Mesendoderm (in vitro differentiated cells): ENCODE results near the gene CHCHD6.
A peak's percentile ranks its signal among the peaks of the same experiment; 100 is the strongest.

Source experiments
- DNase-seq: peaks from one replicate; pipeline ENCODE4 v3.0.0; 2013
- H2AK5ac ChIP-seq: 2 replicates; pipeline ENCODE4 v1.6.1; 2013; ENCODE audit warnings: low read length, inconsistent platforms
- H2BK120ac ChIP-seq: 2 replicates; pipeline ENCODE4 v1.6.1; 2013; ENCODE audit warnings: low read depth, mild to moderate bottlenecking, low read length, moderate library complexity, mixed read lengths
- H2BK15ac ChIP-seq: replicated peaks from 2 replicates; pipeline ENCODE4 v1.6.1; 2013; ENCODE audit warnings: low read depth, mild to moderate bottlenecking, moderate library complexity
- H2BK5ac ChIP-seq: 2 replicates; pipeline ENCODE4 v1.6.1; 2013; ENCODE audit warnings: low read length, inconsistent platforms
- H3K18ac ChIP-seq: 2 replicates; pipeline ENCODE4 v1.6.1; 2013; ENCODE audit warnings: mild to moderate bottlenecking, low read length, mixed read lengths
- H3K23ac ChIP-seq: one replicate; pipeline ENCODE4 v1.6.1; 2013; ENCODE audit warnings: low read length
- H3K27ac ChIP-seq: 2 replicates; pipeline ENCODE4 v1.5.1; 2013; ENCODE audit warnings: low read depth, mild to moderate bottlenecking, inconsistent platforms, low read length, moderate library complexity
- H3K27me3 ChIP-seq: 2 replicates; pipeline ENCODE4 v1.6.1; 2013; ENCODE audit warnings: low read length, control low read depth, mild to moderate bottlenecking, inconsistent platforms; ENCODE audit not compliant: insufficient read depth, poor library complexity
- H3K36me3 ChIP-seq: 2 replicates; pipeline ENCODE4 v1.6.1; 2013; ENCODE audit warnings: low read length, inconsistent platforms; ENCODE audit not compliant: control insufficient read depth, insufficient read depth
- H3K4ac ChIP-seq: one replicate; pipeline ENCODE4 v1.6.1; 2013; ENCODE audit warnings: low read depth, mild to moderate bottlenecking, low read length, moderate library complexity
- H3K4me1 ChIP-seq: 2 replicates; pipeline ENCODE4 v1.6.1; 2013; ENCODE audit warnings: low read depth, low read length, inconsistent platforms; ENCODE audit not compliant: control insufficient read depth
- H3K4me2 ChIP-seq: 2 replicates; pipeline ENCODE4 v1.6.1; 2013; ENCODE audit warnings: low read length
- H3K4me3 ChIP-seq: 2 replicates; pipeline ENCODE4 v1.5.1; 2013; ENCODE audit warnings: mild to moderate bottlenecking, low read length
- H3K56ac ChIP-seq: one replicate; pipeline ENCODE4 v1.6.1; 2013; ENCODE audit warnings: low read length
- H3K79me1 ChIP-seq: 2 replicates; pipeline ENCODE4 v1.6.1; 2013; ENCODE audit warnings: low read length, inconsistent platforms
- H3K79me2 ChIP-seq: 2 replicates; pipeline ENCODE4 v1.6.1; 2013; ENCODE audit warnings: mild to moderate bottlenecking, low read length; ENCODE audit not compliant: control insufficient read depth, insufficient read depth
- H3K9ac ChIP-seq: 2 replicates; pipeline ENCODE4 v1.6.1; 2013; ENCODE audit warnings: low read length, inconsistent platforms
- H4K5ac ChIP-seq: one replicate; pipeline ENCODE4 v1.6.1; 2013; ENCODE audit warnings: low read length
- H4K8ac ChIP-seq: one replicate; pipeline ENCODE4 v1.6.1; 2013; ENCODE audit warnings: low read depth, mild to moderate bottlenecking, control low read depth, low read length, moderate library complexity
- WGBS: extraction: QIAGEN DNeasy Blood & Tissue Kit; methylation state at CpG from one replicate; pipeline ENCODE4 v1.1.7; 2013; ENCODE audit warnings: low lambda C conversion rate, missing lambda C conversion rate; ENCODE audit not compliant: insufficient coverage; ENCODE audit errors: extremely low coverage; 5-methylcytosine and 5-hydroxymethylcytosine counted together

Gene CHCHD6

DNA sequence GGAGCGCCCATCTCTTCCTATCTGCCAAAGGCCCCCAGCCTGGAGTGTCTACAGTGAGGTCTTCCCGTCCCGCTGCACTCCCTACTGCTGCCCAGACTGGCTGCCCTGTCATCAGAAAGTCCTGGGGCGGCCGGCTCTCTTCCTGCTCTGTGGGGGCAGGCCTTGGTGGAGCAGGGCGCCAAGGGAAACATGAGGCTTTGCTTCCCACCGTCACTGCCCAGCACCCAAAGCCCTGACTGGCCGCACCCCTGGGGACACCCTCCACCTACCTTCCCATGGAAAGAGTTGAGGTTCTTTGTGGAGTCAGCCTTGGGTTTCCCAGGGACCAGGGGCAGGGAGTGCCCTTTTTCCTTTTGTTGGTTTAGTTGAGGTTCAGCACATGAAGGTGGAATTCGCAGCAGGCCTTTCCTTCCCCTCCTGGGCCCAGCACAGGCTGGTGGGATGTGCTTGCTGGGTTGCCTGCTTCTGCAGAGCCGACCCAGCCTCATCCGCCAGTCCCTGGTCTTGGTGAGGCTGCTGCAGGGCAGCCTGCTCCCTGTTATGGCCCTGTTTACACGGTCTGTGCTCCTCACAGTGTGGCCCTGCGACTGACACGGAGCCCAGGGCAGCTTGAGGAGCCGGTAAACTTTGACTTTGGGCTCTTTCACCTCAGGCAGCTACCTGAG lies 227.0 kb downstream of the CHCHD6 start:
- no peak overlapping the region for H4K5ac ChIP-seq
- H3K4me2 ChIP-seq = no peak overlapping the region
- no peaks in the 10 kb centered on the region for H3K27me3 ChIP-seq
- no peak for DNase-seq
- no peak overlapping the region for H3K4me3 ChIP-seq
- no peak overlapping the region for H3K27ac ChIP-seq
- no peak overlapping the region for H2BK15ac ChIP-seq
- no CpG with 5 or more reads among the region's 15 CpGs for WGBS
- peaks cover 4% of the 10 kb centered on the region for H3K4me1 ChIP-seq
- no peak overlapping the region for H3K56ac ChIP-seq
- H3K9ac ChIP-seq = no peak overlapping the region
- H2AK5ac ChIP-seq = no peak overlapping the region
- H4K8ac ChIP-seq = no peak overlapping the region
- no peak overlapping the region for H2BK120ac ChIP-seq
- H2BK5ac ChIP-seq = no peak overlapping the region
- no peaks in the 10 kb centered on the region for H3K36me3 ChIP-seq
- H3K79me2 ChIP-seq = no peaks in the 10 kb centered on the region
- no peak overlapping the region for H3K23ac ChIP-seq
- H3K4ac ChIP-seq = no peak overlapping the region
- no peaks in the 10 kb centered on the region for H3K79me1 ChIP-seq
- H3K18ac ChIP-seq = no peak overlapping the region

DNA sequence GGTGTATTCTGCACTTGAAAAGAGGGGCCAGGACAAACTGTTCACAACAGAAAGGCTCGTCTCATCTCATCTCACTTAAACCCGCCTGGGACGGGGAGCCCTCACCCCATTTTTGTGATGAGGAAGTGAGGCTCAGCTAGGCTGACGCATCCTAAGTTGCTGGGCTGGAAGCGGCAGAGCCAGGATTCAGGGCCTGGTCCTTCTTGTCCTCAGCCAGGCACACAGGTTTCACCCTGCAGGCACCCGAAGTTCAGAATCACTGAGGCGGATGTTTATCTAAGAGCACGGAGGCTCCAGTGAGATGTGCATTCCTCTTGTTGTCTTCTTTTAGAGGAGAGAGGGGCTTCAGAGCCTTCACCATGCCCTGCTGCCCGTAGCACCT lies 227.8 kb downstream of the CHCHD6 start:
- no peaks in the 10 kb centered on the region for H3K79me2 ChIP-seq
- no peak overlapping the region for H4K5ac ChIP-seq
- H2BK5ac ChIP-seq = no peak overlapping the region
- no peak overlapping the region for H3K27ac ChIP-seq
- no peaks in the 10 kb centered on the region for H3K27me3 ChIP-seq
- no peak overlapping the region for H2AK5ac ChIP-seq
- H3K4me2 ChIP-seq = no peak overlapping the region
- no peaks in the 10 kb centered on the region for H3K79me1 ChIP-seq
- no peak overlapping the region for H3K23ac ChIP-seq
- no peaks in the 10 kb centered on the region for H3K36me3 ChIP-seq
- no peak overlapping the region for H3K4ac ChIP-seq
- H4K8ac ChIP-seq = no peak overlapping the region
- no peak overlapping the region for H2BK120ac ChIP-seq
- no CpG with 5 or more reads among the region's 9 CpGs for whole genome bisulfite sequencing
- no peak overlapping the region for H3K4me3 ChIP-seq
- peaks cover 4% of the 10 kb centered on the region for H3K4me1 ChIP-seq
- DNase-seq = no peak
- no peak overlapping the region for H2BK15ac ChIP-seq
- H3K56ac ChIP-seq = peak overlapping the region; percentile 25
- no peak overlapping the region for H3K9ac ChIP-seq
- no peak overlapping the region for H3K18ac ChIP-seq

DNA sequence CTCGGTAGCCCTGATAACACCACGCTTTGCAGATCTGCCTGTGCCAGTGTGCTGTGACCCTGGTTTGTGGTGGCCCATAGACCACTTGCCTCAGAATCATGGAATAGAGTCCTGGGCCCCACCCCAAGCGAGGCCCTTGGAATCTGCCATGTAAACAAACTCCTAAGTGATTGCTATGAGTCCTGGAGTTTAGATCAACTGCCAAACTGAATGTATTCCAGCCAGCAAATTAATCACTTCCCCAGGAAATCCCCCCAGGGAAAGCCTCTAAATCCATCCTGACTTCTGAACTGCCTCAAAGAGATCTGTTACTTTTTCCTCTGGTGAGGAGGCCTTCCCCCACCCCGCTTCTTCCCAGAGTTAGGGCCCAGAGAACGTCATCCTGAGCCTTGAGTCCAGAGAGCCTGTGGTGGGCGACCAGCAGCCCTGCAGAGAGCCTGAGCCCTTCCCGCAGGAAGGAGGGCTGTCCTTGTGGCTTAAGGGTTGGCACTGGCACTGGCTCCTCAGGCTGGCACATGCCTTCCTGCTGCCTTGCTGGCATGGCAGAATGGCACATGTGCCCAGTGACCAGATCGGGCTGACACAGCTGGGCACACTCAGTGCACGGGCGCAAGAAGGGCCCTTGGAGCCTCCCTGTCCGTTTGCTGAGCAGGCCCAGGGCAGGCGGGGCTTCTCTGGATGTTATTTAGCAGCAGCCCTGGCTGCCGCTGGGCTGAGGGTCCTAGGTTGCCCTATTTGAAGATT lies 228.3 kb downstream of the CHCHD6 start:
- DNase-seq = no peak
- peak overlapping the region; percentile 76 for H2BK5ac ChIP-seq
- H3K4me1 ChIP-seq = peaks cover 4% of the 10 kb centered on the region
- no peaks in the 10 kb centered on the region for H3K27me3 ChIP-seq
- H3K23ac ChIP-seq = no peak overlapping the region
- no peak overlapping the region for H2BK120ac ChIP-seq
- H3K27ac ChIP-seq = no peak overlapping the region
- H4K5ac ChIP-seq = no peak overlapping the region
- H3K4ac ChIP-seq = no peak overlapping the region
- H3K79me2 ChIP-seq = no peaks in the 10 kb centered on the region
- H3K18ac ChIP-seq = no peak overlapping the region
- H3K4me3 ChIP-seq = no peak overlapping the region
- no peak overlapping the region for H3K4me2 ChIP-seq
- H3K56ac ChIP-seq = peak overlapping the region; percentile 70
- H3K79me1 ChIP-seq = no peaks in the 10 kb centered on the region
- H3K9ac ChIP-seq = no peak overlapping the region
- H4K8ac ChIP-seq = no peak overlapping the region
- H3K36me3 ChIP-seq = no peaks in the 10 kb centered on the region
- H2AK5ac ChIP-seq = peak overlapping the region; percentile 64
- whole genome bisulfite sequencing = no CpG with 5 or more reads among the region's 13 CpGs
- no peak overlapping the region for H2BK15ac ChIP-seq

DNA sequence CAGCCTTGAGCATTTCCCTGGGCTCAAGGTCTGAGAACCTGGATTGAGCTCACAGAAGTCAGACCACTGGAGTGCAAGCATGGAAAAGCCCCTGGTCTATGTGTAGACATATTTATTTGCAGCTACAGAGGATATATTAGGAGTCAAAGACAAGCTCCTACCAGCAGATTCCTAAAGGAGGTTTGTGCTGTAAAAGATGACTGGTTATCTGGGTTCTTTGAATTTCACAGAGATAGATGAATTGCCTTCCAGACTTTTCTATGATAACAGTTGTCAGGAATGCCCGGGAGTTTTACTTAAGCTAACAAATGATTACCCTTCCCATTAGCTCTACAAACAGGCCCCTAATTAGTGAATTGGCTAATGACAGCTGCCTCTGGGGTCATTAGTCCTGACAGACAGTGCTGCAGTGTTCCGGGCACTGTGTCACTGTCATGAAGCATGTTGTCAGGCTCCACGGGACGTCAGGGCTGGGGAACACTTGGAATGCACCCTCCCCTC lies 230.0 kb downstream of the CHCHD6 start:
- WGBS = no CpG with 5 or more reads among the region's 4 CpGs
- Histone ChIP-seq H4K8ac (no peak overlapping the region), H3K27me3 (no peaks in the 10 kb centered on the region), H3K27ac (peak overlapping the region; percentile 81), H3K4me2 (no peak overlapping the region), H2BK5ac (peak overlapping the region; percentile 73), H3K79me1 (no peaks in the 10 kb centered on the region), H3K79me2 (no peaks in the 10 kb centered on the region), H3K36me3 (no peaks in the 10 kb centered on the region), H2BK15ac (no peak overlapping the region), H3K4ac (no peak overlapping the region), H3K4me1 (peaks cover 4% of the 10 kb centered on the region), H3K9ac (no peak overlapping the region), H2AK5ac (peak overlapping the region; percentile 48), H3K56ac (peak overlapping the region; percentile 65), H3K18ac (peak overlapping the region; percentile 63), H3K4me3 (no peak overlapping the region), H4K5ac (no peak overlapping the region), H3K23ac (no peak overlapping the region), H2BK120ac (no peak overlapping the region)
- peak; percentile 96 for DNase-seq

DNA sequence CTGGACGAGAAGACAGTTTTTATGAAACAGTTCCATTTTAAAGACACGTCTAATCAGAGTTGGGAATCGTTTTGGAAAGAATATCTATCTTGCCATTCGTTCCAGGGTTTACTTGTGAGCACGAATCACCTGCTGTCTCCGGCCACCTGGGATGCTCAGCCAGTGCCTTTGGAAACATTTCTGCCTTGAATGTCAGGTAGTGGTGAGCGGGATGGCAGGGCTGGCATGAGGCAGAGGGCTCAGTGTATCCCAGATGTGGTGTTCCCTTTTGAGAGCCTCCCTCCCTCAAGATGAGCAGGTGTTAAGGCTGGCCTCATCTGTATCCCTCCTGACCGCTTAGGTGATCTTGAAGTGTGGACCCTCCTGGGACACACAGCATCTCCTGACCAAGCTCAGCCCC lies 231.0 kb downstream of the CHCHD6 start:
- H3K23ac ChIP-seq = no peak overlapping the region
- no peak overlapping the region for H3K4ac ChIP-seq

More for the DNA sequence above, 231.0 kb downstream of the CHCHD6 start:
- Histone ChIP-seq H3K79me1 (no peaks in the 10 kb centered on the region), H4K8ac (no peak overlapping the region), H3K27ac (no peak overlapping the region), H3K36me3 (no peaks in the 10 kb centered on the region), H3K4me3 (no peak overlapping the region), H2BK15ac (no peak overlapping the region), H3K18ac (no peak overlapping the region), H3K4me2 (no peak overlapping the region), H3K27me3 (no peaks in the 10 kb centered on the region), H3K56ac (no peak overlapping the region), H3K79me2 (no peaks in the 10 kb centered on the region), H4K5ac (no peak overlapping the region), H3K4me1 (peaks cover 4% of the 10 kb centered on the region), H3K9ac (no peak overlapping the region), H2AK5ac (no peak overlapping the region), H2BK5ac (no peak overlapping the region), H2BK120ac (no peak overlapping the region)
- DNase-seq = no peak
- WGBS = no CpG with 5 or more reads among the region's 8 CpGs
